BLaER1 treated with 17β-estradiol and CSF1 and Interleukin-3, amounts not matched to agents 10 nM and 100 nM (cell line): ENCODE measurements around the gene WDFY2.

Experiments used
- H3K27ac ChIP-seq, 11 experiments: shearing (Covaris generic); formaldehyde crosslinking; 2 replicates each; pipeline ENCODE4 v1.8.1; 2022
- H3K27me3 ChIP-seq, 11 experiments: shearing (Covaris generic); formaldehyde crosslinking; 2 replicates each; pipeline ENCODE4 v1.8.1; 2022
- H3K36me3 ChIP-seq, 11 experiments: shearing (Covaris generic); formaldehyde crosslinking; 2 replicates each; pipeline ENCODE4 v1.8.1; 2022
- H3K4me1 ChIP-seq, 10 experiments: shearing (Covaris generic); formaldehyde crosslinking; 2 replicates each; pipeline ENCODE4 v1.8.1; 2022
- H3K4me2 ChIP-seq, 11 experiments: shearing (Covaris generic); formaldehyde crosslinking; 2 replicates each; pipeline ENCODE4 v1.8.1; 2022
- H3K4me3 ChIP-seq, 10 experiments: shearing (Covaris generic); formaldehyde crosslinking; 2 replicates each; pipeline ENCODE4 v1.8.1; 2022
- H3K9ac ChIP-seq, 11 experiments: shearing (Covaris generic); formaldehyde crosslinking; 2 replicates each; pipeline ENCODE4 v1.8.1; 2022
- H3K9me3 ChIP-seq, 11 experiments: shearing (Covaris generic); formaldehyde crosslinking; replicated peaks in 1 of 11; 2 replicates each; pipeline ENCODE4 v1.8.1; 2022
- H4K20me1 ChIP-seq, 11 experiments: shearing (Covaris generic); formaldehyde crosslinking; 2 replicates each; pipeline ENCODE4 v1.8.1; 2022
- Cebpa-rat ChIP-seq, 11 experiments: shearing (Covaris generic); IDR thresholded peaks; 2 replicates each; pipeline ENCODE4 v1.8.1; 2022

Gene WDFY2

GRCh38 chr13:51783428-51784094 lies 199.3 kb downstream of the WDFY2 start:
- H3K9me3 ChIP-seq = no peaks in the 10 kb centered on the region
- H3K4me2 ChIP-seq = no peak overlapping the region
- peaks cover 0 to 9% (median 0%) of the 10 kb centered on the region in 10 experiments; a peak in 5 of 20 replicates for H3K4me1 ChIP-seq
- no peaks in the 10 kb centered on the region for H3K27me3 ChIP-seq
- no peak overlapping the region for H3K9ac ChIP-seq
- no peak overlapping the region for H3K27ac ChIP-seq
- H4K20me1 ChIP-seq = no peaks in the 10 kb centered on the region
- H3K4me3 ChIP-seq = no peak overlapping the region
- no peak for TF ChIP-seq Cebpa-rat (IDR thresholded peaks at IDR 0.05)
- no peaks in the 10 kb centered on the region for H3K36me3 ChIP-seq

GRCh38 chr13:51784097-51784496 lies 199.8 kb downstream of the WDFY2 start:
- TF ChIP-seq Cebpa-rat (IDR thresholded peaks at IDR 0.05) = no peak
- no peak overlapping the region for H3K4me3 ChIP-seq
- H3K4me1 ChIP-seq = peaks cover 0 to 9% (median 0%) of the 10 kb centered on the region in 10 experiments; a peak in 5 of 20 replicates
- no peak overlapping the region for H3K9ac ChIP-seq
- no peaks in the 10 kb centered on the region for H4K20me1 ChIP-seq
- no peaks in the 10 kb centered on the region for H3K36me3 ChIP-seq
- no peak overlapping the region for H3K4me2 ChIP-seq
- H3K9me3 ChIP-seq = no peaks in the 10 kb centered on the region
- H3K27ac ChIP-seq = no peak overlapping the region
- no peaks in the 10 kb centered on the region for H3K27me3 ChIP-seq

- Histone ChIP-seq H3K4me1 (peaks cover 0 to 9% (median 0%) of the 10 kb centered on the region in 10 experiments; a peak in 5 of 20 replicates), H3K36me3 (no peaks in the 10 kb centered on the region), H3K4me2 (peak overlapping the region in 3 of 11 experiments; percentile 18 to 42 (median 26); a peak in 3 of 22 replicates), H3K27me3 (no peaks in the 10 kb centered on the region), H3K27ac (no peak overlapping the region), H4K20me1 (no peaks in the 10 kb centered on the region), H3K4me3 (no peak overlapping the region), H3K9me3 (no peaks in the 10 kb centered on the region), H3K9ac (no peak overlapping the region)
- no peak for TF ChIP-seq Cebpa-rat (IDR thresholded peaks at IDR 0.05)
These were observed 201.6 kb downstream of the WDFY2 start for GRCh38 chr13:51785712-51786424.

- H3K4me3 ChIP-seq = no peak overlapping the region
- H3K9ac ChIP-seq = no peak overlapping the region
- H3K27ac ChIP-seq = no peak overlapping the region
- no peaks in the 10 kb centered on the region for H3K9me3 ChIP-seq
- H3K4me2 ChIP-seq = no peak overlapping the region
- H4K20me1 ChIP-seq = no peaks in the 10 kb centered on the region
- H3K27me3 ChIP-seq = no peaks in the 10 kb centered on the region
- no peak for TF ChIP-seq Cebpa-rat (IDR thresholded peaks at IDR 0.05)
- peaks cover 0 to 9% (median 0%) of the 10 kb centered on the region in 10 experiments; a peak in 5 of 20 replicates for H3K4me1 ChIP-seq
- no peaks in the 10 kb centered on the region for H3K36me3 ChIP-seq
These were observed 202.4 kb downstream of the WDFY2 start for GRCh38 chr13:51786425-51787265.

GRCh38 chr13:51793570-51794271 lies 209.5 kb downstream of the WDFY2 start:
- Histone ChIP-seq H4K20me1 (peaks cover 0 to 4% (median 0%) of the 10 kb centered on the region in 11 experiments; a peak in 2 of 22 replicates), H3K36me3 (no peaks in the 10 kb centered on the region), H3K9ac (peak overlapping the region; percentile 25 to 58 (median 43); a peak in 19 of 22 replicates), H3K9me3 (no peaks in the 10 kb centered on the region), H3K4me2 (peak overlapping the region; percentile 58 to 90 (median 77)), H3K27ac (peak overlapping the region; percentile 31 to 74 (median 66); a peak in 21 of 22 replicates), H3K4me3 (peak overlapping the region in 2 of 10 experiments; percentile 0 to 14; a peak in 2 of 20 replicates), H3K27me3 (no peaks in the 10 kb centered on the region), H3K4me1 (peaks cover 29 to 39% (median 35%) of the 10 kb centered on the region in 10 experiments)
- TF ChIP-seq Cebpa-rat (IDR thresholded peaks at IDR 0.05) = no peak

- no peak overlapping the region for H3K9ac ChIP-seq
- TF ChIP-seq Cebpa-rat (IDR thresholded peaks at IDR 0.05) = no peak
- no peaks in the 10 kb centered on the region for H3K27me3 ChIP-seq
- no peaks in the 10 kb centered on the region for H3K9me3 ChIP-seq
- H3K4me1 ChIP-seq = peaks cover 29 to 39% (median 35%) of the 10 kb centered on the region in 10 experiments
- H3K4me2 ChIP-seq = peak overlapping the region; percentile 58 to 90 (median 77)
- peak overlapping the region in 3 of 11 experiments; percentile 55 to 74 (median 67); a peak in 3 of 22 replicates for H3K27ac ChIP-seq
- no peak overlapping the region for H3K4me3 ChIP-seq
- no peaks in the 10 kb centered on the region for H3K36me3 ChIP-seq
- H4K20me1 ChIP-seq = peaks cover 0 to 4% (median 0%) of the 10 kb centered on the region in 11 experiments; a peak in 2 of 22 replicates
These were observed 210.7 kb downstream of the WDFY2 start for GRCh38 chr13:51794964-51795363.

- peaks cover 0 to 3% (median 0%) of the 10 kb centered on the region in 11 experiments; a peak in 1 of 22 replicates for H3K27me3 ChIP-seq
- no peak overlapping the region for H3K4me3 ChIP-seq
- no peak overlapping the region for H3K9ac ChIP-seq
- peak overlapping the region; percentile 12 to 90 (median 77); a peak in 19 of 22 replicates for H3K4me2 ChIP-seq
- no peaks in the 10 kb centered on the region for H3K36me3 ChIP-seq
- no peaks in the 10 kb centered on the region for H3K9me3 ChIP-seq
- H3K27ac ChIP-seq = no peak overlapping the region; a peak in 2 of 22 replicates
- H4K20me1 ChIP-seq = peaks cover 0 to 4% (median 0%) of the 10 kb centered on the region in 11 experiments; a peak in 2 of 22 replicates
- H3K4me1 ChIP-seq = peaks cover 31 to 43% (median 38%) of the 10 kb centered on the region in 10 experiments
- no peak for TF ChIP-seq Cebpa-rat (IDR thresholded peaks at IDR 0.05)
These were observed 211.2 kb downstream of the WDFY2 start for GRCh38 chr13:51795419-51795818.

GRCh38 chr13:51796546-51796945 lies 212.3 kb downstream of the WDFY2 start:
- no peaks in the 10 kb centered on the region for H3K36me3 ChIP-seq
- H3K4me3 ChIP-seq = no peak overlapping the region
- TF ChIP-seq Cebpa-rat (IDR thresholded peaks at IDR 0.05) = no peak
- no peak overlapping the region for H3K27ac ChIP-seq
- peaks cover 0 to 4% (median 0%) of the 10 kb centered on the region in 11 experiments; a peak in 2 of 22 replicates for H4K20me1 ChIP-seq
- no peak overlapping the region for H3K9ac ChIP-seq
- H3K27me3 ChIP-seq = peaks cover 0 to 5% (median 0%) of the 10 kb centered on the region in 11 experiments; a peak in 1 of 22 replicates
- H3K4me1 ChIP-seq = peaks cover 42 to 53% (median 45%) of the 10 kb centered on the region in 10 experiments
- H3K9me3 ChIP-seq = no peaks in the 10 kb centered on the region
- H3K4me2 ChIP-seq = no peak overlapping the region
